Endothelial cell of umbilical vein (primary cell): Measurements from ENCODE around the gene SLC29A3. TPM values are rescaled to one million over a fixed set of nuclear protein-coding genes. Genes with fewer than 3 reads are reported as not detected.

Source experiments
- BruUV-seq: library from RNA; stranded (reverse); fragments of 400-500 nt; replicated peaks from 2 replicates; lab custom pipeline; 2021; lab: Mats Ljungman, UMichigan
- CTCF ChIA-PET: fragments of 300-600, 350-600 bp; sonication (Branson Sonifier 250); formaldehyde crosslinking; loops from one replicate; lab custom pipeline; 2021; ENCODE audit warnings: antibody characterized with exemption, inconsistent platforms; lab: Charles Lee
- POLR2A ChIA-PET: fragments of 300-600, 350-600 bp; sonication (Branson Sonifier 250); formaldehyde crosslinking; loops from one replicate; lab custom pipeline; 2021; ENCODE audit warnings: antibody characterized with exemption, inconsistent platforms; lab: Charles Lee
- DNase-seq: peaks from one replicate; pipeline ENCODE4 v3.0.0-alpha.2; 2011; ENCODE audit warnings: low read depth, low spot score
- FAIRE-seq: peaks from 2 replicates; lab custom pipeline; 2011; peaks lifted over from hg19 to GRCh38; lab: Jason Lieb, UNC
- H2AFZ ChIP-seq: 2 replicates; pipeline ENCODE4 v1.6.0; 2012; ENCODE audit warnings: low read depth, low read length, control low read depth, inconsistent platforms
- H3K27ac ChIP-seq: 2 replicates; pipeline ENCODE4 v1.5.1; 2011; ENCODE audit warnings: low read depth, mild to moderate bottlenecking, control low read depth, low read length, moderate library complexity; ENCODE audit not compliant: insufficient read depth
- H3K27me3 ChIP-seq, 2 experiments: 2 replicates each; pipeline versions ENCODE4 v1.6.0 to v1.6.1; 2011; ENCODE audit warnings: low read length in 2 of 2, mixed read lengths in 1 of 2; ENCODE audit not compliant: control insufficient read depth in 2 of 2, insufficient read depth in 2 of 2
- H3K36me3 ChIP-seq, 2 experiments: 2 replicates in 1 of 2; 3 replicates in 1 of 2; pipeline ENCODE4 v1.5.1; 2011; ENCODE audit warnings: low read length in 2 of 2, mild to moderate bottlenecking in 1 of 2, moderate library complexity in 1 of 2; ENCODE audit not compliant: control insufficient read depth in 2 of 2, insufficient read depth in 2 of 2; ENCODE audit errors: extremely low read depth in 1 of 2
- H3K4me1 ChIP-seq: 3 replicates; pipeline ENCODE4 v1.5.1; 2011; ENCODE audit warnings: mild to moderate bottlenecking, low read length; ENCODE audit not compliant: control insufficient read depth, insufficient read depth; ENCODE audit errors: extremely low read depth
- H3K4me2 ChIP-seq: 2 replicates; pipeline ENCODE4 v1.6.1; 2011; ENCODE audit warnings: low read length, control low read depth, mixed read lengths; ENCODE audit not compliant: insufficient read depth
- H3K4me3 ChIP-seq, 3 experiments: fragments of 200-600 bp in 1 of 3; sonication (generic), shearing (Covaris generic) in 1 of 3; replicated peaks in 1 of 3; 2 replicates each; pipeline ENCODE4 v1.5.1; 2011 to 2016; ENCODE audit warnings: control low read depth in 3 of 3, low read length in 3 of 3, mild to moderate bottlenecking in 2 of 3, inconsistent platforms in 1 of 3, low read depth in 1 of 3, moderate library complexity in 1 of 3; ENCODE audit not compliant: insufficient read depth in 1 of 3
- H3K79me2 ChIP-seq: 2 replicates; pipeline ENCODE4 v1.6.0; 2012; ENCODE audit warnings: low read length, inconsistent platforms; ENCODE audit not compliant: control insufficient read depth, insufficient read depth
- H3K9ac ChIP-seq: replicated peaks from 2 replicates; pipeline ENCODE3; 2011; ENCODE audit warnings: low read length, control low read depth; ENCODE audit not compliant: insufficient read depth; ENCODE audit errors: extremely low read depth
- H3K9me1 ChIP-seq: replicated peaks from 3 replicates; pipeline ENCODE4 v1.6.0; 2011; ENCODE audit warnings: mild to moderate bottlenecking, low read length; ENCODE audit not compliant: control insufficient read depth, insufficient read depth; ENCODE audit errors: extremely low read depth
- H3K9me3 ChIP-seq: replicated peaks from 2 replicates; pipeline ENCODE4 v1.5.1; 2012; ENCODE audit warnings: low read length, inconsistent platforms; ENCODE audit not compliant: control insufficient read depth, insufficient read depth
- H4K20me1 ChIP-seq: replicated peaks from 2 replicates; pipeline ENCODE3; 2011; ENCODE audit warnings: mild to moderate bottlenecking, low read length; ENCODE audit not compliant: control insufficient read depth, insufficient read depth; ENCODE audit errors: extremely low read depth
- GATA2 ChIP-seq: IDR thresholded peaks from 2 replicates; pipeline ENCODE4 v1.7.0; 2011; ENCODE audit warnings: low read depth, mild to moderate bottlenecking, moderate library complexity, mixed read lengths, low read length; ENCODE audit not compliant: insufficient read length, insufficient read depth
- JUN ChIP-seq: IDR thresholded peaks from 2 replicates; pipeline ENCODE4 v1.6.1; 2011; ENCODE audit warnings: borderline replicate concordance, low read depth; ENCODE audit not compliant: insufficient read length, insufficient read depth
- MYC ChIP-seq: IDR thresholded peaks from one replicate; pipeline ENCODE4 v1.6.1; 2011; ENCODE audit warnings: mild to moderate bottlenecking, low read depth, low read length
- POLR2AphosphoS5 ChIP-seq: IDR thresholded peaks from 2 replicates; pipeline ENCODE4 v1.6.1; 2012; ENCODE audit warnings: low read depth, mild to moderate bottlenecking, control low read depth, low read length, moderate library complexity; ENCODE audit not compliant: insufficient read depth
- dilution Hi-C: fragments of 300-500 bp; cut with MboI; formaldehyde crosslinking; loops from one replicate; pipeline ENCODE4 v1.15.0; 2019; ENCODE audit warnings: low sequenced_read_pairs; ENCODE audit not compliant: extremely low pct_ligation_motif_present
- intact Hi-C: fragments of 100-400 bp; cut with micrococcal nuclease; formaldehyde crosslinking; loops from one replicate; pipeline ENCODE4 v1.10.0; 2022
- polyA plus RNA-seq, 4 experiments: library from polyadenylated mRNA; depleted of rRNA in 3 of 4; stranded (reverse) in 3 of 4; unstranded in 1 of 4; fragments of >200 nt; gene quantifications; 2 replicates each; pipeline versions ENCODE4 v1.2.1 to v1.2.3, GENCODE V29; 2011 to 2012; ENCODE audit warnings: missing spikeins in 1 of 4
- total RNA-seq: library from RNA; stranded (reverse); gene quantifications from 2 replicates; pipeline ENCODE4 v1.2.3, GENCODE V29; 2021
- TF ChIP-seq, protein P1 (sequence below): IDR thresholded peaks from 2 replicates; pipeline ENCODE4 v1.6.1; 2011; ENCODE audit not compliant: insufficient read depth, insufficient read length
- TF ChIP-seq, protein P2 (sequence below), 2 donors: IDR thresholded peaks; 1 replicate in 1 of 2; 2 replicates in 1 of 2; pipeline ENCODE4 v1.5.1; 2011; ENCODE audit warnings: low read length in 2 of 2, mild to moderate bottlenecking in 2 of 2, moderate library complexity in 2 of 2, control low read depth in 1 of 2, inconsistent platforms in 1 of 2, low read depth in 1 of 2; ENCODE audit not compliant: insufficient read depth in 1 of 2; ENCODE audit errors: extremely low read depth in 1 of 2

Gene SLC29A3
- total and polyA plus RNA-seq, 2 donors (not counting 3 experiments of a cell fraction or from before 2014, with no cell fraction given) = 5.0 to 9.1 TPM

DNA sequence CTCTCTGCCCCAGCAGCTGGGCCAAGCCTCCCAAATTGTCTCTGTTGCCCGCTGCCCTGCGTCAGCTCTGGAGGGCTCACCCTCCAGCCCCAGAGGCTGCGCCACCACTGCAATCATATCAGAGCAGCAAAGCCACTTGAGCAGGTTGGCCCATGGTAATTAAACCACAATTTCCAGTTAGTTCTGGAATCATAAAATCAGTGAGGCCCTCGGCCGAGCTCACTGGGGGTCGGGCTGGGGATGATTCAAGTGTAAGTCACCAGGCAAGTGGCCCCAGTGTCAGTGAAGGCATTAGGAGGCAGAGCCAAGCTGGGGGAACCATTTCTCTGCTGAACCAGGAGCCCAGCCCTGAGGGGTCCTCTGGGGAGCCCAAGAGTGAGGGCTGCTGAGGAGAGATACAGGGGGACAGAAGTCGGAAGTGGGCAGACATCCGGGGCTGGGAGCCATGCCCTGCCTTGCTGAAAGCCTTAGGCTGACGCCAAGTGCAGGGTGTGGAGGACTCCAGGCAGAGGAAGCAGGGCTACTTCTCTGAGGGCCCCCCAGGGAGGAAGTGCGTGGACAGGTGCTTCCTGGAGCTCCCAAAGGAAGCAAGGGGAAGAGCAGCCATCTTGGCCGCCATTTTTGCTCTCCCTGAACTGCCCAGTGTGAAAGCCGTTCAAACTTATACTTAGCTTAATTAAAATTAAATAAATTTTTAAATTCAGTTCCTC is 29.5 kb upstream of the SLC29A3 start:
- no peaks in the 10 kb centered on the region for H3K27me3 ChIP-seq
- no peaks in the 10 kb centered on the region for H4K20me1 ChIP-seq
- H3K4me3 ChIP-seq = no peak overlapping the region
- no peak for TF ChIP-seq JUN
- no peak for TF ChIP-seq GATA2
- TF ChIP-seq, protein P1, sequence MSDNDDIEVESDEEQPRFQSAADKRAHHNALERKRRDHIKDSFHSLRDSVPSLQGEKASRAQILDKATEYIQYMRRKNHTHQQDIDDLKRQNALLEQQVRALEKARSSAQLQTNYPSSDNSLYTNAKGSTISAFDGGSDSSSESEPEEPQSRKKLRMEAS = no peak
- TF ChIP-seq POLR2AphosphoS5 = no peak
- TF ChIP-seq, protein P2, sequence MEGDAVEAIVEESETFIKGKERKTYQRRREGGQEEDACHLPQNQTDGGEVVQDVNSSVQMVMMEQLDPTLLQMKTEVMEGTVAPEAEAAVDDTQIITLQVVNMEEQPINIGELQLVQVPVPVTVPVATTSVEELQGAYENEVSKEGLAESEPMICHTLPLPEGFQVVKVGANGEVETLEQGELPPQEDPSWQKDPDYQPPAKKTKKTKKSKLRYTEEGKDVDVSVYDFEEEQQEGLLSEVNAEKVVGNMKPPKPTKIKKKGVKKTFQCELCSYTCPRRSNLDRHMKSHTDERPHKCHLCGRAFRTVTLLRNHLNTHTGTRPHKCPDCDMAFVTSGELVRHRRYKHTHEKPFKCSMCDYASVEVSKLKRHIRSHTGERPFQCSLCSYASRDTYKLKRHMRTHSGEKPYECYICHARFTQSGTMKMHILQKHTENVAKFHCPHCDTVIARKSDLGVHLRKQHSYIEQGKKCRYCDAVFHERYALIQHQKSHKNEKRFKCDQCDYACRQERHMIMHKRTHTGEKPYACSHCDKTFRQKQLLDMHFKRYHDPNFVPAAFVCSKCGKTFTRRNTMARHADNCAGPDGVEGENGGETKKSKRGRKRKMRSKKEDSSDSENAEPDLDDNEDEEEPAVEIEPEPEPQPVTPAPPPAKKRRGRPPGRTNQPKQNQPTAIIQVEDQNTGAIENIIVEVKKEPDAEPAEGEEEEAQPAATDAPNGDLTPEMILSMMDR (IDR thresholded peaks at IDR 0.05; ENCODE audit: extremely low read depth in 1 of 2, insufficient read depth in 1 of 2, low read depth in 1 of 2, low read length in 2 of 2) = no peak
- TF ChIP-seq MYC = no peak
- intact Hi-C loops (no loop called here), dilution Hi-C loops (no loop called here)
- H2AFZ ChIP-seq = no peak overlapping the region
- no peaks in the 10 kb centered on the region for H3K9me1 ChIP-seq
- DNase-seq = no peak
- H3K9ac ChIP-seq = no peak overlapping the region
- H3K4me1 ChIP-seq = no peaks in the 10 kb centered on the region
- ChIA-PET CTCF (interaction anchor here (1.0 to 1.7 kb wide), 5 partner anchors 18 to 363 kb away, joined by 3 to 4 read pairs (median 4); no protein-coding TSS in a partner anchor), POLR2A (no interaction called here)
- H3K9me3 ChIP-seq = no peaks in the 10 kb centered on the region
- H3K4me2 ChIP-seq = no peak overlapping the region
- H3K27ac ChIP-seq = no peak overlapping the region
- H3K36me3 ChIP-seq = no peaks in the 10 kb centered on the region
- H3K79me2 ChIP-seq = no peaks in the 10 kb centered on the region
- FAIRE-seq = no peak
- no TSS peak for BruUV-seq
